HUES48 (cell line): ENCODE data around the gene CMBL.
"Not testable (repeated sequence)": the region's sequence is repeated elsewhere in the genome, so short reads cannot be mapped to it uniquely, and the experiment has no call there.

ENCODE experiments used
- H3K27ac ChIP-seq: one replicate; pipeline ENCODE4 v1.7.0; 2013; ENCODE audit warnings: low read depth, low read length, inconsistent platforms
- H3K27me3 ChIP-seq: 2 replicates; pipeline ENCODE4 v1.6.1; 2013; ENCODE audit warnings: mild to moderate bottlenecking, low read length; ENCODE audit not compliant: control insufficient read depth, insufficient read depth
- H3K36me3 ChIP-seq: 2 replicates; pipeline ENCODE4 v1.6.1; 2013; ENCODE audit warnings: low read length; ENCODE audit not compliant: control insufficient read depth, insufficient read depth
- H3K4me1 ChIP-seq: 2 replicates; pipeline ENCODE4 v1.6.1; 2013; ENCODE audit warnings: mild to moderate bottlenecking, low read length; ENCODE audit not compliant: control insufficient read depth, insufficient read depth
- H3K4me3 ChIP-seq: 2 replicates; pipeline ENCODE4 v1.5.1; 2013; ENCODE audit warnings: mild to moderate bottlenecking, low read depth, low read length
- H3K9ac ChIP-seq: 2 replicates; pipeline ENCODE4 v1.6.1; 2013; ENCODE audit warnings: mild to moderate bottlenecking, low read depth, low read length, moderate library complexity
- H3K9me3 ChIP-seq: 2 replicates; pipeline ENCODE4 v1.6.1; 2013; ENCODE audit warnings: low read length; ENCODE audit not compliant: control insufficient read depth, insufficient read depth

The CMBL gene

DNA sequence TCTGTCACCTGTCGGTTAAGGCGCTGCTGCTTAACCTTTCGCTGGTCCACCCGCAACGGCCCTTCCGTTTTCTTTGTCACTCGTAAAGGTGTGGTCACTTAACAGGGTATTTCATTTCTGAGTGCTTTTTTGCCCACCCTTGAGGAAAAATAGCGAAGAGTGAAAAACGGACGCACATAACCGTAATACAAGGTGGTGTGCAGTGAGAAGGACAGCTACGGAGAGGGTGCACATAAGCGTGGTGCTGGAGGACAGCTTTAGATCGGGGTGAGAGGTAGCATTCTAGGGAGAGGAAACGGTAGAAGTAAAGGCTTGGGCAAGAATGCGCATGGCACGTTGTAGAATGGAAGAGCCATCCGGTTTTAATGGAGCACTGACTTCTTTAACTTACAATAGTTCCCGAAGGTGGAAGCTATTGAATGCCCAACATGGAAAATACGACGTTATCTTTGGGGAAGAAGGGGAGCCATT lies 56.9 kb downstream of the CMBL start:
- peak overlapping the region; percentile 89 for H3K27ac ChIP-seq
- peaks cover 10% of the 10 kb centered on the region for H3K4me1 ChIP-seq
- peak overlapping the region; percentile 96 for H3K4me3 ChIP-seq
- H3K9me3 ChIP-seq = no peaks in the 10 kb centered on the region
- H3K27me3 ChIP-seq = no peaks in the 10 kb centered on the region
- H3K36me3 ChIP-seq = peaks cover 42% of the 10 kb centered on the region
- peak overlapping the region; percentile 99 for H3K9ac ChIP-seq

DNA sequence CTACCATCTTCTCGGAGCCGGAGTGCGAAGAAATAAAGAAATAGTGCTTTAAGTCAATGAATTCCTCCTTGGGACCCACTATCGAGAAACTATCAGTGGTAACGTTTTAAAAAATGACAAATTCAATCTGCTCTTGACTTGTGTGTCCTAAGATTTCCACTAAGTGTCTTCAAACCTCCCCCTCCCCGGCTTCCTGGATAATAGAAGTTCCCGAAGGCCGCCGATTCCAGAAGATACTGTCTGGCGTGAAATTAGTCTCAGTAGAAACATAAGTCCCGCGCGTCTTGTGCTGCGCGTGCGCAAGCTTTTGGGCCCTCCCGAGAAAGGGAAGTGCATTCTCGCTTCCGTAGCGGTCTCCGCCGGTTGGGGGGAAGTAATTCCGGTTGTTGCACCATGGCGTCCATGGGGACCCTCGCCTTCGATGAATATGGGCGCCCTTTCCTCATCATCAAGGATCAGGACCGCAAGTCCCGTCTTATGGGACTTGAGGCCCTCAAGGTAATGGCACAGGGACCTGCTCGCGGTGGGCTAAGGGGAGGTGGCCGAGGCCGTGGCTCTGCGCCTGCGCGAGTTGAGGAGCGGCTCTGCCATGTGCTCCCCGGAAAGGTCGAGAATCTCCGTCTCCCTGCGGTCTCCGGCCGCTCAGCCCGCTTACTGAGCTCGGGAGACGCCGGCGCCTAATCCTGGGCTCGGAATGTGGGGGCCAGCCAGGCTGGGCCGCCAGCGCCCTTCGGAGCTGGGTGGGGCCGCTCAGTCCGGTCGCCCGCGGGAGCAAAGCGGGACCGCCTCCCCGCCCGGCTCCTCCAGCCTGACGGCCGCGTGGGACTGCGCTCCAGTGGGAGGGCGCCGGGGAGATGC lies 57.5 kb downstream of the CMBL start, which contains the start of gene CCT5:
TSS of gene CCT5 (plus strand) at position 333 of the 858 bp plus-strand sequence. CDS start at position 394, 61 bp downstream.
- H3K27me3 ChIP-seq = no peaks in the 10 kb centered on the region
- H3K4me1 ChIP-seq = peaks cover 10% of the 10 kb centered on the region
- peak within 1 kb of the TSS; percentile 99 for H3K9ac ChIP-seq
- no peaks in the 10 kb centered on the region for H3K9me3 ChIP-seq
- H3K4me3 ChIP-seq = peak within 1 kb of the TSS; percentile 96
- peak within 1 kb of the TSS; percentile 89 for H3K27ac ChIP-seq
- H3K36me3 ChIP-seq = peaks cover 35% of the 10 kb centered on the region

DNA sequence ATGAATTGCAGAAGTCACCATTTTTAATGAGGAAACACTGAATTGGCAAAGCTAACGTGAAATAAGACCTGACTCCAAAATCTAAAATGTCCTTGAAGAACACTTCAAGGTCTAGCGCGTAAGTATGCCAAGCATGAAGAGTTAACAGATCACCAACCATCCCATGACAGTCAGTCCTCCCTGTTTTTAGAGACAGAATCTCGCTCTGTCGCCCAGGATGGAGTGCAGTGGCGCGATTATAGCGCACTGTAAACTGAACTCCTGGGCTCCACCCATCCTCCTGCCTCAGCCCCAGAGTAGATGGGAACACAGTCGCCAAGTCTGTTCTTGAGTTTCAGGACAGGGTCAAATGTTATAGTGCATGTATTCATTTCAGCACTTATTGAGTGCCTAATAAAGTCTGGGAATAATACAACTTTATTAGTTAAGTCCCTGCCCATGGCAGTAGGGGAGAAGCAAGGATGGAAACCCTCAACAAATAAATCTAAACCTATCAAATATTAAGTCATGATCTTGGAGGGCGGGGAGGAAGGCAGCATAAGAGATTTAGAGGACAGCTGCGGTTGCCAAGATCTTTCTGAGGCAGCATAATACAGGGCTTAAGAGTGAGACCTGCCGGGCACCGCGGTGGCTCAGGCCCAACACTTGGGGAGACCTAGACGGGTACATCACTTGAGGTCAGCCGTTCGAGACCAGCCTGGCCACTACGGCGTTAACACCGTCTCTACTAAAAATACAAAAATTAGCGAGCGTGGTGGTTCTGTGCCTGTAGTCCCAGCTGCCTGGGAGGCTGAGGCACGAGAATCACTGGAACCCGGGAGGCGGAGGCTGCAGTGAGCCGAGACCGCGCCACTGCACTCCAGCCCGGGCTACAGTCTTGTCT lies 59.1 kb downstream of the CMBL start:
- peak overlapping the region; percentile 89 for H3K27ac ChIP-seq
- H3K36me3 ChIP-seq = peaks cover 19% of the 10 kb centered on the region
- H3K4me1 ChIP-seq = peaks cover 10% of the 10 kb centered on the region
- no peaks in the 10 kb centered on the region for H3K27me3 ChIP-seq
- H3K9ac ChIP-seq = peak overlapping the region; percentile 99
- H3K9me3 ChIP-seq = no peaks in the 10 kb centered on the region
- peak overlapping the region; percentile 96 for H3K4me3 ChIP-seq

DNA sequence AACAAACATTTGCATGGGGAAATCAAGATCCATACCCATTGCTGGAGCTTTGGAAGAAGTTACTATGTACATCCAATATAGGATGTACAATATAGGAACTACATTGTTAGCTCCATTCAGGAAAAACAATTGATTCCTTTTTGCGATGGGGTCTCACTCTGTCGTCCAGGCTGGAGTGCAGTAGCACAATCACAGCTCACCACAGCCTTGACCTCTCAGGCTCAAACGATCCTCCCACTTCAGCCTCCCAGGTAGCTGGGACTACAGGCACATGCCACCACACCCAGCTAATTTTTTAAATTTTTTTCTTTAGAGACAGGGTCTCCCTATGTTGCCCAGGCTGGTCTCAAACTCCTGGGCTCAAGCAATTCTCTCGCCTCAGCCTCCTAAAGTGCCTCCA lies 60.5 kb downstream of the CMBL start:
- peaks cover 10% of the 10 kb centered on the region for H3K4me1 ChIP-seq
- H3K27me3 ChIP-seq, H3K4me3 ChIP-seq, H3K27ac ChIP-seq, H3K36me3 ChIP-seq, H3K9ac ChIP-seq, H3K9me3 ChIP-seq: not testable (repeated sequence)

DNA sequence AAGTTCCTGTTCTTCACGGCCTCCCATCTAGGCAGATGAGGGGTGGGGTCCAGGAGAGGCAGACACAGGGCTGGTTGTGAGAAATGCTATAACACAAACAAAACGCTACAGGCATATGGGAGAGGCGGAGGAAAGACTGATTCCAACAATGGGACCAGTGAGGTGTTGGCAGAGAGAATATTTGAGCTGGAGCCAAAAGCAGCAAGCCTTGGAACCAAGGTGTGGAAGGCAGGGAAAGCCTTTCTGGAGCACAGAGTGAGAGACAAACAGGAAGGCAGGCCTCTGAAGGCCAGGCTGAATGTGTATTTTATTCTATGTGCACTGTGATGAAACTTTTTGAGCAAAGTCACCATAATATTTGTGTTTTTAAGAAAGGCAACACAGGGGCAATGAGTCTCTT lies 60.9 kb downstream of the CMBL start:
- peaks cover 6% of the 10 kb centered on the region for H3K4me1 ChIP-seq
- H3K27ac ChIP-seq = no peak overlapping the region
- H3K9me3 ChIP-seq = no peaks in the 10 kb centered on the region
- no peaks in the 10 kb centered on the region for H3K27me3 ChIP-seq
- no peak overlapping the region for H3K4me3 ChIP-seq
- peaks cover 4% of the 10 kb centered on the region for H3K36me3 ChIP-seq
- H3K9ac ChIP-seq = no peak overlapping the region

DNA sequence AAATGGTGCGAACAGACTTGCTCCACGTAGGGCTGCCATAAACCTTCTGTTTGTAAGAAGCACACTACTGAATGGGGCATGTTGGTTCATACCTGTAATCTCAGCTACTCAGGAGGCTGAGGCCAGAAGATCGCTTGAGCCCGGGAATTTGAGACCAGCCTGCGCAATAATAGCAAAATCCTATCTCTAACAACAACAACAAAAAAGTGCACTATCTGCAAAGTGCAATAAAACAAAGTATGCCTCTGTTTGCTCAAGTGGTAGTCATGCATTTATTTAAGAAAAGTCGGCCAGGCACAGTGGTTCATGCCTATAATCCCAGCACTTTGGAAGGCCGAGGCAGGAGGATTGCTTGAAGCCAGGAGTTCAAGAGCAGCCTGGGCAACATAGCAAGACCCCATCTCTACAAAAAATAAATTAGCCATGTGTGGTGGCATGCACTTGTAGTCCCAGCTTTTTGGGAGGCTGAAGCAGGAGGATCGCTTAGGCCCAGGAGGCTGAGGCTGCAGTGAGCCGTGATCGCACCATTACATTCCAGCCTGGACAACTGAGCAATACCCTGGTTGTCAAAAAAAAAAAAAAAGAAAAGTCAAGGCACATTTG lies 63.3 kb downstream of the CMBL start:
- H3K27ac ChIP-seq = no peak overlapping the region
- no peaks in the 10 kb centered on the region for H3K27me3 ChIP-seq
- H3K9me3 ChIP-seq = no peaks in the 10 kb centered on the region

DNA sequence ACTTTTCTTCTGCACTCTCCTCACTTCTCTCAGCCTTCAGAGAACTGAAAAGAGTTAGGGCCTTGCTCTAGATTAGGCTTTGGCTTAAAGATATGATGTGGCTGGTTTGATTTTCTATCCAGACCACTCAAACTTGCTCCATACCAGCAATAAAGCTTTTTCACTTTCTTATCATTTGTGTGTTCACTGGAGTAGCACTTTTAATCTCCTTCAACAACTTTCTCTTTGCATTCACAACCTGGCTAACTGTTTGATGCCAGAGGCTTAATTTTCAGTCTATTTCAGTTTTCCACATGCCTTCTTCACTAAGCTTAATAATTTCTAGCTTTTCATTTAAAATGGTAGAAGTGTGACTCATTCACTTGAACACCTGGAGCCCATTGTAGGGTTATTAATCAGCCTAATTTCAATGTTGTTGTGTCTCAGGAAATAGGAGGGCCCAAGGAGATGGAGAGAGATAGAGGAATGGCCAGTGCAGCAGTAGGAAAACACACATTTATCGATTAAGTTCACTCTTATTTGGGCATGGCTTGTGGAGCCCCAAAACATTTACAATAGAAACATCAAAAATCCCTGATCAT lies 64.0 kb downstream of the CMBL start:
- Histone ChIP-seq H3K9ac (no peak overlapping the region), H3K9me3 (no peaks in the 10 kb centered on the region), H3K36me3 (peaks cover 1% of the 10 kb centered on the region; the same call in 1 of the 2 replicates), H3K27me3 (no peaks in the 10 kb centered on the region), H3K27ac (no peak overlapping the region), H3K4me3 (no peak overlapping the region), H3K4me1 (no peaks in the 10 kb centered on the region)

More for the DNA sequence above, 63.3 kb downstream of the CMBL start:
- Histone ChIP-seq H3K4me1 (no peaks in the 10 kb centered on the region), H3K36me3 (no peaks in the 10 kb centered on the region), H3K9ac (no peak overlapping the region), H3K4me3 (no peak overlapping the region)

DNA sequence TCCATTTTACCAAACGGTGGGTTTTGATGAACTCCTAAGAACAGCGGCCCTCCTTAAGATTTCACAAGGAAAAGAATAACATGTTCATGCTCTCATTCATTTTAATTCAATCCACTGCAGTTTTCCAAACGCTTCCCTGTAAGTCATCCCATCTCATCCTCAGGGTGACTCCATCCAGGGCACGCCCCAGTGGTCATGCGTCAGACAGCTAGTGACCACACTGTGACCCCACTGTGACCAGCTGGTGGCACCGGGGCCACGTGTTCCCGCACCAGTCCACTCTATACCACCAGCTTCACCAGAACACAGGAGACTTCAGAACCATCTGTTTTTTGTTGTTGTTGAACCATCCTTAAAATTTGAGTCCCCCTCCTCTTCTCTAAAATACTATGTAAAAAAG lies 72.4 kb downstream of the CMBL start:
- no peak overlapping the region for H3K9ac ChIP-seq
- peaks cover 29% of the 10 kb centered on the region for H3K36me3 ChIP-seq
- no peak overlapping the region for H3K4me3 ChIP-seq
- no peaks in the 10 kb centered on the region for H3K27me3 ChIP-seq
- H3K27ac ChIP-seq = no peak overlapping the region
- H3K9me3 ChIP-seq = no peaks in the 10 kb centered on the region
- H3K4me1 ChIP-seq = no peaks in the 10 kb centered on the region

DNA sequence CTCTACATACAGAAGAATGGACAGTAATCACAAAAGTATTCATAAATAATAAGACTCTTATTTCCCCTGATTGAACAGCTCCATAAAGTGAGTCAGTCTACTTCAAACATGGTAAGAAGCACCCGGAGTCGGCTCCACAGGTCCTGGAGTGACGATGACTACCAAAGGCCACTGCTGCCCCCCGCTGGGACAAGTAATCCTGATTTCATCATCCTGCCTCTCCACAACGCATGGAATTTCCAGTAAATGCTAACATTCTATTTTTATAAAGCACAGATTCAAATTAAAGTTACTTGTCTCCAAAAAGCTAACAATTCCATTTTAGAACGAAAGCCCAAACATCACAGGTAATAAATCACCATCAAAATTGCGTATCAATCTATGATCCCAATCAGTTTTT lies 74.2 kb downstream of the CMBL start:
- Histone ChIP-seq H3K4me3 (no peak overlapping the region), H3K9me3 (no peaks in the 10 kb centered on the region), H3K36me3 (peaks cover 26% of the 10 kb centered on the region), H3K4me1 (no peaks in the 10 kb centered on the region), H3K27me3 (no peaks in the 10 kb centered on the region), H3K27ac (no peak overlapping the region), H3K9ac (no peak overlapping the region)

DNA sequence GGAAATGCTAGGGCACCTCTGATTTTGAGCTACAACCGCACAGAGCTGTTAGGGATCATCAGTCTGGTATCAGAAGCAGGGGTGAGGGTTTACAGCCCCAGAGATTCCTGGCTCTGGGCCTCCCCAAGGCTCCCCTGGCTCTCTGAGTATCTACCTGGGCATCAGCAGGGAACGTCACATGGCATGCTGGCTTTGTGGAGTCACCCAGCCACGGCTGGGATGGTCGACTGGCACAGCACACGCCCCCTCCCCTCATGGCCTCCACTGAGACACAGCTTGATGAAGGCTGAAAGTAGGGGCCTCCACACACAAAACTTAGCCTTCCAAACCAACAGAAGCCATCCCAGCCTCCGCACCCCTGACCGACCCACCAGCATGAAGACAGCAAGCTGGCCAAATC lies 74.7 kb downstream of the CMBL start:
- H3K4me1 ChIP-seq = no peaks in the 10 kb centered on the region
- no peaks in the 10 kb centered on the region for H3K9me3 ChIP-seq
- no peaks in the 10 kb centered on the region for H3K27me3 ChIP-seq
- no peak overlapping the region for H3K4me3 ChIP-seq
- H3K36me3 ChIP-seq = peaks cover 21% of the 10 kb centered on the region
- no peak overlapping the region for H3K9ac ChIP-seq
- no peak overlapping the region for H3K27ac ChIP-seq
